ENCODE data around the gene KIF26A. TPM values are rescaled to one million over a fixed set of nuclear protein-coding genes. Genes with fewer than 3 reads are reported as not detected.

KIF26A gene
- total RNA-seq, 1 donor from 2014 or later: 8.1 TPM

DNA sequence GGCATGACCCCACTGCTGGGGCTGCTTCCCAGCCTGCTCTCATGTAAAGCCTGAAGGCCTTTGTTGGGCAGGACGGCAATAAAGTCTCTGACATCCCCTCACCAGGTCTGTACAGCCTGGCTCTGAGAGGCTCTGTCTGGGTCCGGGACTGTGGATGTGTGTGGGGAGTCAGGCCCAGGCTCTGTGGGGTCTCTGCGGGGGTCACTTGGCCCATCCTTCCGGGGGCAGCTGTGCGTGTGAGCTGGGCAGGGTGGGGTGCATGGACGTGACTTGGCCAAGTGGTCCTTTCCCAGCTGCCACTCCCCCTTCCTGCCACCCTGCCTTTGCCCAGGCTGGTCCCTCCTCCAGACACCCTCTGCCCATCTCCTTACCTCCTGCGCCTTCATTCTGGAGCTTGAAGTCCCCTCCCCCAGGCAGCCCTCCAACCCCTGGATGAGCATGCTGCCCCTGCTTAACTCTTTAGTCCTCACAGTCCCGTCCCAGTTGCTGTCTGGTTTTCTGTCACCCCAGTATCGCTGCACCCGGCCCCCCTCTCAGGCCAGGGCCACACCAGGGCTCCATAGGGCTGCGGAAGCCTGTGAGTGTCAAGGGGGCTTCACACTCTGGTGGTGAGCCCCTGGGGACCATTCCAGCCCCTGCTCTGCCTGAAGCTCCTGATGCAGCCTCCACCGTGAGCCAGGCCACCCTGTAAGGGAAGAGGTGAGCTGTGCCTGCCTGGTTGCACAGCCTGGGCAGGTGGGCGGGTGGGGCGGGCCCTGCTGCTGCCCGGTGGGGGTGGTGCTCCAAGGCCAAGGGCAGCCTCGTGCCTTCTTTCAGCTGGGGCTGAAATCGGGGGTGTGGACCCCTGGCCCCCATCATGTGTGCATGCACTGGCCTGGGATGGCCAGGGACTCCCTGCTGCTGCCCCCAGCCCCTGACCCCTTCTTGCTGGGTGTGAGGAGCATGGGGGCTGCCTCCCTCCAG is 25.5 kb upstream of the KIF26A start:
- DNase-seq: no peak

GRCh38 chr14:104113631-104114420 is 24.6 kb upstream of the KIF26A start:
- no peak for DNase-seq

DNA sequence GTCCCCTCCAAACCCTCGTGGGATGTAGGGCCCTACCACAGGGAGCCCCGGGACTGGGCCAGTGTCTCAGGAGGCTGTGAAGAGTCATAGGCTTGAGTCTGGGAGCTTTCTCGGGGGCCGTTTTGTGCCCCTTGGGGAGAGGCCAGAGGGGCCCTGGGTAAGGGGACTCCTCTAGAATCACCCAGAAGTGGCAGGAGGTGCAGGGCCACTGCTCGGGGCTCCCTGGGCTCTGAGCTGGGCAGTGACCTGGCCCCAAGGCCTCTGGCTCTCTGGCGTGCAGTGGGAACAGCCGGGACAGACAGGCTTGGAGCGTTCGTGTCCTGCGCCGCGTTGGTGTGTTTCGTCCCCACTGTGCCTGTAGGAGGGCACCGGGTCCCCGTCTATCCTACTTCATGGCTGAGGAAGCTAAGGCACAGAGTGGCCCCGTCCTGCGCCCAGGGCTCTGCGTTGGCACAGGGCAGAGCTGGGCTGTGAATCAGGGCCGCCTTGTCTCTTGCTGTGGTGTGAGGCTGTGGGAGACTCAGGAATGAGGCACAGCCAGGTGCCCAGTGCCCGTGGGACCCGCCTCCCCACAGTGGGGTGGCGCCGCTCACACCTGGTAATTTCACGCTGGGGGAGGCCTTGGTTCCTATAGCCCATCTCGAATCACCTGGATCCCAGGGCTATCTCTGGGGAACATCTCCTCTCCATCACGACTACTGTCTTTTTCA is 23.8 kb upstream of the KIF26A start:
- no peak for DNase-seq

GRCh38 chr14:104115131-104115600 is 23.2 kb upstream of the KIF26A start:
- no peak for DNase-seq

- DNase-seq: no peak
Measured at GRCh38 chr14:104115691-104116287, 22.6 kb upstream of the KIF26A start.

DNA sequence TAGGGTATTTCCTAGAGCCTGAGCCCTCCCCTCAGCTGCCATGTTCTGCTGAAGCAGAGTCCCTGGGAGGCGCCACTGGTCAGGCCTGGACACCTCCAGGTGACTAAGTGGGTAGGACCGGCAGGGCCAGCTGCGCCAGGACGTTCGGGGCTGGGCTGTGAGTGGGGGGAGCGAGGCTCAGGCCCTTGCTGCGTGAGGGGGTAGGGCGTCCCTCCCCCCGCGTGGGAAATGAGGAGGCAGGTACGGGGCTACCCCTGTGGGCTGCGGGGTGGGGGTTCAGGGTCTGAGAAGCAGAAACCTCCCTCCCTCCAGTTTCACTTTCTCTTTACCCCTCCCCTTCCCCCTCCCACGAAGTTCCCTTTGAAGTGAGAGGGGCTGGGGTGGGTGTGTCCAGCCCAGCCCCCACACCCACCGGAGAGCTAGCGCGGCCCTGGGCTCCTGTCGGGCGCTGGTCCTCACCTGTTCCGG is 22.1 kb upstream of the KIF26A start:
- no peak for DNase-seq

GRCh38 chr14:104116756-104117340 is 21.5 kb upstream of the KIF26A start:
- DNase-seq: no peak

- no peak for DNase-seq
Measured at GRCh38 chr14:104117341-104118005, 20.9 kb upstream of the KIF26A start.

DNA sequence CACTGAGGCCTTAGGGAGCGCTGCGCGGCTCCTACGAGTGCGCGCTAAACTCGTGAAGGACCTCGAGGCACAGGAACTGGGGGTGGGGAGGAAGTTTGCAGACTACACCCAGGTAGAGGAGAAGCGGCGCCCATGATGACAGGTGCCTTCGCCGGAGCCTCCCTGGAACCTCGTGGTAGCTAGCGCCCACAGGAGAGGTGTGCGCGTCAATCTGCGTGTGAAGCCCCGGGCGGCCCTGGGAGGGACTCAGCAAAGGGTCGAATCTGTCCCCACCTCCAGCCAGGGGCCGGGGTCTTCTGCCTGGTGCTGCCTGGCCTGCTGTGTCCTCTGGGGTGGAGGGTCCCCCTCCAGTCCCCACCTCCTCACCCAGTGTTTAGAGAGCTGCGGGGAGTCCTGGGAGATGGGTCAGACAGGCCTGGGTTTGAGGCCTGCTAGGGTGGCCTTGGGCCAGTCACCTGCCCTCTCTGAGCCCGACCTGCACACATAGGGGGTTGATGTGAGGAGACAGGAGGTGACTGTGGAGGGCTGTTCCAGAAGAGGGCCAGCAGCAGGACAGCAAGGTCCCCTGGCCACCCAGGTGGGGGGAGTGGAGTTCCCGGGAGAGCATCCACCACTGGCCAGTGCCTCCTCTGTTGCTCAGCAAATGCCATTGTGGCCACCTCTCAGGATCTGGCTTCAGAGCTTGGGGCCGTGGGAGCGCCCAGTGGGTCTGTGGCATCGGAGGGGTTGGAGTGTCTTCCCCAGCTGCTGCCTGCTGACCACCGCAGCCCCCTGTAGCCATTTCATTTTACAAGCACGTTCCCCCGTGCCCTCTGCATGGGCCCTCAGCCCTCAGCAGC is 20.2 kb upstream of the KIF26A start:
- no peak for DNase-seq

DNA sequence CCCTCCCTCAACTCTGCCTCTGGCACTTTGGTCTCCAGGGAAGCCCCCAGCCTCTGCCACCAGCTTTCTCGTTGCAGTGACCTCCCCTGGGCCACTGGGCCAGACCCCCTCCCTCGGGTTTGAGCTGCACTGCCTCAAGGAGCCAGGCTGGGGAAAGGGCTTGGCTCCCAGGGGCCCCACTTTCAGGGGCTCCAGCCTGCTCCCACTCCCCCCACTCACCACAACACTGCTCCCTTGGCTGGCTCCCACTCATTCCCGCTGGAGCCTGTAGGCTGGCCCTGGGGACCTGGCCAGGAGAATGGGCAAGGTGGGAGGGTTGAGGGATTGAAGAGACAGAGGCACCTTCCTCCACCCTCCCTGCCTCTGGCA is 19.3 kb upstream of the KIF26A start:
- no peak for DNase-seq

- no peak for DNase-seq
Measured at GRCh38 chr14:104119488-104120251, 18.7 kb upstream of the KIF26A start.

DNA sequence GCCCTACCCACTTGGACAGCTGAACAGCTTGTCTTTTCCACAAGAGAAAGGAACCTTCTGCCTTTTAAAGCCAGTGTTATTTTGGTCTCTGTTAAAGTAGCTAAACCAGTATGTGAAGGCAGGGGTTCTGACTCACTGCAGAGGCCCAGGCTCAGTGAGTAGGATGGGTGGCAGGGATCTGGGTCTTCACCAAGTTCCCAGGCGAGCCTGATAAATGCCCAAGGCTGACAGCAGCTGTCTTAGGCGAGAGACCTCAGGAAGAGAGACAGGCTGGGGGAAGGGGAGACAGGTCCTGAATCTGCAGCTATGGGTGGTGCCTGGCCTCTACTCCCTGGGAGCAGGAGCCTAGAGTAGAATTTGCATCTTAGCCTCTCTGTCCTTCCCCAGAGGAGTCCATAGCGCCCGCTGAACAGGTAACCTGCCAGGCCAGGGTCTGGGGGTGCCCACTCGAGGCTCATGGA is 18.1 kb upstream of the KIF26A start:
- no peak for DNase-seq

GRCh38 chr14:104121142-104121541 is 17.2 kb upstream of the KIF26A start:
- no peak for DNase-seq

DNA sequence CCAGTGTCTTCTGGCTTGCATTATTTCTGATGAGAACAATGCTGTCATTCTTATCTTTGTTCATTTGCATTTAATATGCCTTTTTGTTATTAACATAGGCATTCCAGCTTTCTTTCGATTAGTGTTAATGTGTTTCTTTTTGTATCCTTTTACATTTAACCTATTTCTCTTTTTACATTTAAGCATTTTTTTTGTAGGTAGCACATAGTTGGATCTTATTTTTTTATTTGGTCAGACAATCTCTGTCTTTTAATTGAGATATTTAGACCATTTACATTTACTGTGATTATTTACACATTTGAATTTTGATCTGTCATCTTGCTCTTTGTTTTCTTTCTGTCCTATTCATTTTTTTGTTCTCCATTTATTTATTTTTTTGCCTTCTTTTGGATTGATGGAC is 14.5 kb upstream of the KIF26A start:
- DNase-seq: no peak

DNA sequence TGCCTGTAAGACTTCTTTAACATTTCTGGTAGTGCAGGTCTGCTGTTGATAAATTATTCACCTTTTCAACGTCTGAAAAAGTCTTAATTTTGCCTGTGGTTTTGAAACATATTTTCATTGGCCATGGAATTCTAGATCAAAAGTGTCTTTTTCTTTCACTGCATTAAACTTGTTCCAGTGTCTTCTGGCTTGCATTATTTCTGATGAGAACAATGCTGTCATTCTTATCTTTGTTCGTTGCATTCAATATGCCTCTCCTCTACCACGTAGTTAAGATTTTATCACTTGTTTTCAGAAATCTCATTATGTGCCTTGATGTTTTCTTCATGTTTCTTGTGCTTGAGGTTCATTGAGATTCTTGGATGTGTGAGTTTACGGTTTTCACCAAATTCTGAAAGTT is 13.4 kb upstream of the KIF26A start:
- DNase-seq: no peak

DNA sequence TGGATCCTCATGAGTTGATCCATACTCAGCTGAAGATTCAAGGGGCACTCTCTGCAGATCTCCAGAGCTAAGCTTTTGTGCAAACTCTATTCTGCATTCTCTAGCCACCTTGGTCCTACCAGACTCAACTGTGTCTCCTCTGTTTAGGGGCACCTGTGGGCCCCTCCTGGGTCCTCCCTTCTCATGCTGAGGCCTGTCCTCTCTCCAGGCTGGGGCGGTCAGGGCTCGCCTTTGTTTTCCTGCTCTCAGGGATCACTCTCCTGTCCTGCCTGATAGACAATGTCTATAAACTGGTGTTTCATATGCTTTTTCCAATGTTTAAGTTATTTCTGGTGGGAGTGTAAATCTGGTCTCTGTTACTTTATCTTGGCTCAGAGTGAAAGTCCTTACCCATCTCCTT is 11.6 kb upstream of the KIF26A start:
- no peak for DNase-seq

DNA sequence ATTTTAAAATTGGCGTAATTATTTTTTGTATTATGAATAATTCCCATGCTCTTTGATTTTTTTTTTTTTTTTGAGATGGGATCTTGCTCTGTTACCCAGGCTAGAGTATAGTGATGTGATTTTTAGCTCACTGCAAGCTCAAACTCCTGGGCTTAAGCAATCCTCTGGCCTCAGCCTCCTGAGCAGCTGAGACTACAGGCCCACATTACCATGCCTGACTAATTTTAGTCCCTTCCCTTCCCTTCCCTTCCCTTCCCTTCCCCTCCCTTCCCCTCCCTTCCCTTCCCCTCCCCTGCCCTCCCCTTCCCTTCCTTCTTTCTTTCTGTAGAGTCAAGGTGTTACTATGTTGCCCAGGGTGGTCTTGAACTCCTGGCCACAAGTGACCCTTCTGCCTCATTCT is 9.4 kb upstream of the KIF26A start:
- DNase-seq: no peak

DNA sequence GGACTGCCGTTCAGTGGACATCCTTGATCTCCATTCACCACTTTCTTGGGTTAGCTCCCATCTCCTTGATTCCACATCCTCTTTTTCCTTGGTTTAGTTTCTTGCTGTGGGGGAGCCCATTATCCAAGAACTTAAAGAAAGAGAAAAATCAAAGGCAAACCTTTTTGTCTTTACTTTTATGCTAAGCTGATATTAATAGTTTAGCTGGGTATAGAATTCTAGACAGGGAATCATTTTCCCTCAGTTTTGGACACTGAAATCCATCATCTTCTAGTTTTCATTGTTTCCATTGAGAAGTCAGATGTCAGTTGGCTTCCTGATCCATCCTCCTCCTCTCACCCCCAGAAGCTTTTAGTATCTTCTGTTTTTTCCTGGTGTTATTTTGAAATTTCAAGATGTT is 8.8 kb upstream of the KIF26A start:
- DNase-seq: no peak

DNA sequence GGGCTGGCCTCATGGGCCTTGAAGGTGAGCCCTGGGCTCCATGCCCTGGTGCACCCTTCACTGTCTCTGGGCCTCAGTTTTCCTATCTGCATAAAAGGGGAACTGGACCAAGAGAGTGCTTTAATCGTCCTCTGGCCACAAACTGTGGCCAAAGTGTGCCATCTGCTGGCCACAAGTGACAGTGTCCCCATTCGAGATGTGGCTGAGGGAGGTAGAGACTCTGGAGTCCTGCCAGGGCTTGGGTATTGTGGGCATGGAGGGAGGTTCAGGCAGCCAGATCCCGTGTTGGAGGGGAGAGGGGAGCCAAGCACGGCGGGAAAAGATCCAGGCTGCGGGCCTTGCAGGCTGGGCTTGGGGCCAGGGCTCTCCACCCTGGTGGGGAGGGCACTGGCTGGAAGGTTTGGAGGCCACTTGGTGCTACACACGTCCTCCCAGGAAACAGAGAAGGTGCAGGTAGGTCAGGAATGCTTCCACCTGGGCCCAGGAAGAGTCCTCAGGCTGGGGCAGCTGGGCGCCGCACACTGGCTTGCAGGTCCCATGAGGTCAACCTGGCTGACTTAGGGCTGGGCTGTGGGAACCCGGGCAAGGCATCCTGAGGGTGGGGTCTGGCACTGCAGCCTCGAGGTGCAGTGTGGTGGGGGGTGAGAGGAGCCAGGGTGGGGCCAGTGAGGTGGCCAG is 7.3 kb upstream of the KIF26A start:
- DNase-seq: no peak
